ENCODE data around the gene DISP2. TPM values are rescaled to one million over a fixed set of nuclear protein-coding genes. Genes with fewer than 3 reads are reported as not detected.

Gene DISP2
- total and polyA plus RNA-seq, 2 donors from 2014 or later, result 0.04 to 0.69 TPM

DNA sequence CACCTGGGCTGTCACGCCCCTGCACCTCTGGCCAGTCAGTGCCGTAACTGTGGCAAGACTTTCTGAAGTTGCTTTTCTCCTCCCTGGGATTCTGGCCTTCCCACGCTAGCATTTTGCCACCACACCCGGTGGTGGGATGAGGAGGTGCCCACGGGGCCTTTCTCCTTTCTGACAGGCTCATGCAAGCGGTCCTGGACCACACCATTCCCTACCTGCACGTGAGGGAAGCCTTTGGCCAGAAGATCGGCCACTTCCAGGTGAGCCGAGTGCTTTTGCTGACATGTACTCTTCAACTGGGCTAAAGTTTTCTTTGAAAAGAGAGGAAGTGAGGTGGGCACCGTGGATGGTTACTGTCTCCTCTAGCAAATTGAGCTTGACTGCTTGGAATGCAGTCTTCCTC lies 57.2 kb downstream of the DISP2 start:
- peaks cover 8 to 43% (median 33%) of the 10 kb centered on the region in 3 donors for H3K36me3 ChIP-seq (ENCODE audit: control insufficient read depth in 2 of 3, insufficient read depth in 3 of 3, low read length in 3 of 3)
- intact Hi-C loops (cut with DNase I), result no loop called here

DNA sequence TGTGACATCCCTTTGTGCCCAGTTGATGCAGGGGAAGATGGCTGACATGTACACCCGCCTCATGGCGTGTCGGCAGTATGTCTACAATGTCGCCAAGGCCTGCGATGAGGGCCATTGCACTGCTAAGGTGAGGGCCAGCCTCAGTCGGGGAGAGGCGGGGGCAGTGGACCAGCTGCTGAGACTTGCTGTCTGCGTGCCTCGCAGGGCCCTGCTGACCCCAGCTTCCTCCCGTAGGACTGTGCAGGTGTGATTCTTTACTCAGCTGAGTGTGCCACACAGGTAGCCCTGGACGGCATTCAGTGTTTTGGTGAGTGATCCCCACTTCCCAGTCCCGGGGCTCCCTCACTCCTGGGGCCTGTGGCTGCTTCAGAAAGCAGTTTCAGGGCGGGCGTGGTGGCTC lies 58.0 kb downstream of the DISP2 start:
- Histone ChIP-seq H3K27me3 (ENCODE audit: control insufficient read depth, insufficient read depth, low read length) (no peaks in the 10 kb centered on the region), H3K9ac (ENCODE audit: low read length in 3 of 3) (no peak overlapping the region), H3K4me1 (ENCODE audit: control insufficient read depth in 2 of 3, insufficient read depth in 2 of 3, low read depth in 1 of 3, low read length in 3 of 3) (peaks cover 0 to 14% (median 10%) of the 10 kb centered on the region in 3 donors), H3K27ac (ENCODE audit: low read depth in 2 of 2, low read length in 2 of 2) (no peak overlapping the region), H3K4me3 (ENCODE audit: low read length in 3 of 3) (no peak overlapping the region), H3K36me3 (ENCODE audit: control insufficient read depth in 2 of 3, insufficient read depth in 3 of 3, low read length in 3 of 3) (peaks cover 6 to 34% (median 25%) of the 10 kb centered on the region in 3 donors), H3K9me3 (ENCODE audit: control insufficient read depth in 2 of 3, insufficient read depth in 1 of 3, low read length in 3 of 3) (no peaks in the 10 kb centered on the region)
- DNase-seq (no peak), FAIRE-seq (no peak)
- TF ChIP-seq CTCF (IDR thresholded peaks at IDR 0.05; ENCODE audit: borderline replicate concordance, extremely low read depth, insufficient read depth), result no peak
- intact Hi-C loops (cut with DNase I), result no loop called here

More for the DNA sequence above, 57.2 kb downstream of the DISP2 start:
- TF ChIP-seq CTCF (IDR thresholded peaks at IDR 0.05; ENCODE audit: borderline replicate concordance, extremely low read depth, insufficient read depth), result no peak
- no peak for FAIRE-seq
- peaks cover 0 to 8% (median 2%) of the 10 kb centered on the region in 3 donors for H3K4me1 ChIP-seq (ENCODE audit: control insufficient read depth in 2 of 3, insufficient read depth in 2 of 3, low read depth in 1 of 3, low read length in 3 of 3)
- no peak overlapping the region for H3K27ac ChIP-seq (ENCODE audit: low read depth in 2 of 2, low read length in 2 of 2)
- no peaks in the 10 kb centered on the region for H3K9me3 ChIP-seq (ENCODE audit: control insufficient read depth in 2 of 3, insufficient read depth in 1 of 3, low read length in 3 of 3)
- H3K9ac ChIP-seq (ENCODE audit: low read length in 3 of 3), result no peak overlapping the region
- no peak for DNase-seq
- H3K4me3 ChIP-seq (ENCODE audit: low read length in 3 of 3), result no peak overlapping the region
- H3K27me3 ChIP-seq (ENCODE audit: control insufficient read depth, insufficient read depth, low read length), result no peaks in the 10 kb centered on the region

DNA sequence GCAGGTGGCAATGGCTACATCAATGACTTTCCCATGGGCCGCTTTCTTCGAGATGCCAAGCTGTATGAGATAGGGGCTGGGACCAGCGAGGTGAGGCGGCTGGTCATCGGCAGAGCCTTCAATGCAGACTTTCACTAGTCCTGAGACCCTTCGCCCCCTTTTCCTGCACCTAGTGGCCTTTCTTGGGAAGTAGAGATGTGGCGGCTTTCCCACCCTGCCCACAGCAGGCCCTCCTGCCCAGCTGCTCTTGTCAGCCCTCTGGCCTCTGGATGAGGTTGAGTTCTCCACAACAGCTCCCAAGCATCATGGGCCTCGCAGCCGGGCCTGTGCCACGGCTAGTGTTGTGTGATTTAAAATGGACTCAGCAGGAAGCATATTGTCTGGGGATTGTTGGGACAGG lies 60.1 kb downstream of the DISP2 start:
- intact Hi-C loops (cut with DNase I), result no loop called here
- H3K36me3 ChIP-seq (ENCODE audit: control insufficient read depth in 2 of 3, insufficient read depth in 3 of 3, low read length in 3 of 3), result peaks cover 6 to 25% (median 18%) of the 10 kb centered on the region in 3 donors
- no peak overlapping the region for H3K9ac ChIP-seq (ENCODE audit: low read length in 3 of 3)
- no peak overlapping the region for H3K4me3 ChIP-seq (ENCODE audit: low read length in 3 of 3)
- no peak overlapping the region for H3K27ac ChIP-seq (ENCODE audit: low read depth in 2 of 2, low read length in 2 of 2)
- FAIRE-seq (no peak), DNase-seq (no peak)
- peaks cover 0 to 13% (median 12%) of the 10 kb centered on the region in 3 donors for H3K4me1 ChIP-seq (ENCODE audit: control insufficient read depth in 2 of 3, insufficient read depth in 2 of 3, low read depth in 1 of 3, low read length in 3 of 3)
- no peak for TF ChIP-seq CTCF (IDR thresholded peaks at IDR 0.05; ENCODE audit: borderline replicate concordance, extremely low read depth, insufficient read depth)
- no peaks in the 10 kb centered on the region for H3K27me3 ChIP-seq (ENCODE audit: control insufficient read depth, insufficient read depth, low read length)
- no peaks in the 10 kb centered on the region for H3K9me3 ChIP-seq (ENCODE audit: control insufficient read depth in 2 of 3, insufficient read depth in 1 of 3, low read length in 3 of 3)
